Caco-2 (cell line): ENCODE measurements around the gene EIF4A2. TPM values are rescaled to one million over a fixed set of nuclear protein-coding genes. Genes with fewer than 3 reads are reported as not detected.
"Not testable (repeated sequence)": the region's sequence is repeated elsewhere in the genome, so short reads cannot be mapped to it uniquely, and the experiment has no call there.

Experiments used
- BruUV-seq: library from RNA; stranded (reverse); fragments of 400-500 nt; replicated peaks from 2 replicates; lab custom pipeline; 2021; lab: Mats Ljungman, UMichigan
- CTCF ChIA-PET: fragments of 300-600 bp; sonication (Branson Sonifier 250); formaldehyde crosslinking; loops from one replicate; lab custom pipeline; 2022; ENCODE audit warnings: antibody characterized with exemption; lab: Charles Lee
- POLR2A ChIA-PET: fragments of 300-600 bp; sonication (Branson Sonifier 250); formaldehyde crosslinking; loops from one replicate; lab custom pipeline; 2022; ENCODE audit warnings: antibody characterized with exemption; lab: Charles Lee
- DNase-seq, 2 experiments: peaks; one replicate each; pipeline versions ENCODE4 v3.0.0 to v3.0.0-alpha.2; 2020 to 2022
- H3K27me3 ChIP-seq: replicated peaks from 2 replicates; pipeline ENCODE4 v1.6.0; 2011; ENCODE audit warnings: low read length; ENCODE audit not compliant: control insufficient read depth, insufficient read depth
- H3K36me3 ChIP-seq: 2 replicates; pipeline ENCODE4 v1.5.1; 2011; ENCODE audit warnings: low read length; ENCODE audit not compliant: control insufficient read depth, insufficient read depth
- H3K4me1 ChIP-seq: fragments of 250-450 bp; sonication (Bioruptor Pico); 2 replicates; pipeline ENCODE4 v1.5.1; 2020; ENCODE audit warnings: mild to moderate bottlenecking
- H3K4me3 ChIP-seq: 2 replicates; pipeline ENCODE4 v1.5.1; 2011; ENCODE audit warnings: low read depth, mild to moderate bottlenecking, control low read depth, low read length
- H3K9me3 ChIP-seq: fragments of 250-450 bp; sonication (Bioruptor Pico); 2 replicates; pipeline ENCODE4 v1.5.1; 2020; ENCODE audit warnings: mild to moderate bottlenecking, moderate library complexity
- H3K27ac Mint-ChIP-seq: one replicate; pipeline ENCODE4 v1.8.0; 2022; ENCODE audit warnings: mixed read lengths; ENCODE audit not compliant: unreplicated experiment
- H3K27me3 Mint-ChIP-seq: one replicate; pipeline ENCODE4 v1.8.0; 2022; ENCODE audit warnings: mixed read lengths; ENCODE audit not compliant: insufficient read depth, unreplicated experiment
- H3K36me3 Mint-ChIP-seq: one replicate; pipeline ENCODE4 v1.8.0; 2022; ENCODE audit warnings: mild to moderate bottlenecking, mixed read lengths; ENCODE audit not compliant: insufficient read depth, unreplicated experiment
- H3K4me1 Mint-ChIP-seq: one replicate; pipeline ENCODE4 v1.8.0; 2022; ENCODE audit warnings: low read depth, mixed read lengths; ENCODE audit not compliant: unreplicated experiment
- H3K4me3 Mint-ChIP-seq: one replicate; pipeline ENCODE4 v1.8.0; 2022; ENCODE audit warnings: mild to moderate bottlenecking, moderate library complexity, mixed read lengths; ENCODE audit not compliant: unreplicated experiment
- H3K9me3 Mint-ChIP-seq: one replicate; pipeline ENCODE4 v1.8.0; 2022; ENCODE audit warnings: mixed read lengths; ENCODE audit not compliant: unreplicated experiment
- CTCF ChIP-seq, 2 experiments: fragments of 200-600 bp in 1 of 2; IDR thresholded peaks; 1 replicate in 1 of 2; 2 replicates in 1 of 2; pipeline versions ENCODE4 v1.5.1 to v1.8.0; 2011 to 2022; ENCODE audit warnings: antibody characterized with exemption in 1 of 2, control low read depth in 1 of 2, inconsistent platforms in 1 of 2, low read depth in 1 of 2, low read length in 1 of 2, mild to moderate bottlenecking in 1 of 2, moderate library complexity in 1 of 2; ENCODE audit not compliant: insufficient read depth in 1 of 2, severe bottlenecking in 1 of 2, unreplicated experiment in 1 of 2
- intact Hi-C: fragments of 100-400 bp; cut with micrococcal nuclease; formaldehyde crosslinking; loops from one replicate; pipeline ENCODE4 v1.10.0; 2022; ENCODE audit not compliant: unreplicated experiment
- total RNA-seq: library from RNA; stranded (reverse); gene quantifications from 2 replicates; pipeline ENCODE4 v1.2.3, GENCODE V29; 2022

Gene EIF4A2
- total RNA-seq, 1 experiment from 2014 or later = 346 TPM

- Histone ChIP-seq H3K27me3 (no peaks in the 10 kb centered on the region), H3K9me3 (no peaks in the 10 kb centered on the region), H3K36me3 (no peaks in the 10 kb centered on the region), H3K4me1 (no peaks in the 10 kb centered on the region), H3K4me3 (no peak overlapping the region)
- Mint-ChIP-seq H3K27ac (no peak overlapping the region), H3K9me3 (no peaks in the 10 kb centered on the region), H3K36me3 (peaks cover 44% of the 10 kb centered on the region), H3K27me3 (no peaks in the 10 kb centered on the region), H3K4me3 (no peak overlapping the region), H3K4me1 (no peaks in the 10 kb centered on the region)
- CTCF ChIA-PET = no interaction called here
- DNase-seq = no peak
- intact Hi-C loops = no loop called here
- POLR2A ChIA-PET = no interaction called here
- BruUV-seq = no TSS peak
- TF ChIP-seq CTCF (IDR thresholded peaks at IDR 0.05; ENCODE audit: insufficient read depth in 1 of 2, low read depth in 1 of 2, low read length in 1 of 2, severe bottlenecking in 1 of 2, unreplicated experiment in 1 of 2) = no peak
Measured at GRCh38 chr3:186802701-186803100, 19.3 kb downstream of the EIF4A2 start.

DNA sequence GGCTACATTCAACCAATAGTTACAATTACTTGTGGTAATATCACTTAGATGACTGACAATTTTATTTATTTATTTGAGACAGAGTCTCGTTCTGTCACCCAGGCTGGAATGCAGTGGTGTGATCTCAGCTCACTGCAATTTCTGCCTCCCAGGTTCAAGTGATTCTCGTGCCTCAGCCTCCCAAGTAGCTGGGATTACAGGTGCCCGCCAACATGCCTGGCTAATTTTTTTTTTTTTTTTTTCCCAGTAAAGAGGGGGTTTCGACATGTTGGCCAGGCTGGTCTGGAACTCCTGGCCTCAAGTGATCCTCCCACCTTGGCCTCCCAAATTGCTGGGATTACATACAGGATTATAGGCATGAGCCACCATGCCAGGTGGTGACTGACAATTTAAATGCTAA lies 20.1 kb downstream of the EIF4A2 start:
- peaks cover 40% of the 10 kb centered on the region for H3K36me3 Mint-ChIP-seq
- H3K9me3 ChIP-seq, H3K9me3 Mint-ChIP-seq, H3K4me3 Mint-ChIP-seq, H3K4me3 ChIP-seq, H3K4me1 ChIP-seq, H3K4me1 Mint-ChIP-seq, intact Hi-C loops, CTCF ChIA-PET, H3K27me3 ChIP-seq, H3K27ac Mint-ChIP-seq, H3K36me3 ChIP-seq, BruUV-seq, H3K27me3 Mint-ChIP-seq, DNase-seq, POLR2A ChIA-PET: not testable (repeated sequence)

- H3K9me3 ChIP-seq = no peaks in the 10 kb centered on the region
- peaks cover 30% of the 10 kb centered on the region for H3K36me3 Mint-ChIP-seq
- peak within 1 kb of the TSS; percentile 74 for H3K4me3 Mint-ChIP-seq
- no peaks in the 10 kb centered on the region for H3K4me1 Mint-ChIP-seq
- H3K27me3 ChIP-seq = no peaks in the 10 kb centered on the region
- no peaks in the 10 kb centered on the region for H3K27me3 Mint-ChIP-seq
- no peaks in the 10 kb centered on the region for H3K9me3 Mint-ChIP-seq
- H3K36me3 ChIP-seq = no peaks in the 10 kb centered on the region
- intact Hi-C loops = loop anchor here (2.0 kb wide), 1 partner anchor 16 kb away; no protein-coding TSS in a partner anchor
- no peak for TF ChIP-seq CTCF (IDR thresholded peaks at IDR 0.05; ENCODE audit: insufficient read depth in 1 of 2, low read depth in 1 of 2, low read length in 1 of 2, severe bottlenecking in 1 of 2, unreplicated experiment in 1 of 2)
- peak within 1 kb of the TSS; percentile 84 for H3K27ac Mint-ChIP-seq
- DNase-seq = peak; percentile 87
- BruUV-seq = TSS peak; percentile 89
- no peaks in the 10 kb centered on the region for H3K4me1 ChIP-seq
- CTCF ChIA-PET = interaction anchor here (0.7 kb wide), 1 partner anchor 192 kb away, joined by 4 read pairs; no protein-coding TSS in a partner anchor
- peak within 1 kb of the TSS; percentile 73 for H3K4me3 ChIP-seq
- POLR2A ChIA-PET = interaction anchor here (0.6 to 1.3 kb wide), 3 partner anchors 17 to 32 kb away, joined by 3 to 8 read pairs (median 4); partner anchors contain the start of gene EIF4A2
Measured at GRCh38 chr3:186806089-186807055, 23.0 kb downstream of the EIF4A2 start, which contains the start of gene RFC4. TSS of gene RFC4 (minus strand) at chr3:186806482. CDS start at chr3:186804713, 1,769 bp downstream.
